H1 (cell line): ENCODE data around the gene EVC2. TPM values are rescaled to one million over a fixed set of nuclear protein-coding genes. Genes with fewer than 3 reads are reported as not detected.

Experiments used
- CTCF ChIA-PET: fragments of 300-600 bp; sonication (Branson Sonifier 250); formaldehyde crosslinking; loops from one replicate; lab custom pipeline; 2021; ENCODE audit not compliant: partially characterized antibody; lab: Charles Lee
- POLR2A ChIA-PET: fragments of 300-600 bp; sonication (Branson Sonifier 250); formaldehyde crosslinking; loops from one replicate; lab custom pipeline; 2021; ENCODE audit warnings: inconsistent platforms; ENCODE audit not compliant: partially characterized antibody; lab: Charles Lee
- DNase-seq, 2 experiments: peaks; one replicate each; pipeline versions ENCODE4 v3.0.0 to v3.0.0-alpha.2; 2010 to 2022; ENCODE audit warnings: low spot score in 2 of 2, low read depth in 1 of 2, mixed read lengths in 1 of 2
- FAIRE-seq: peaks from 2 replicates; lab custom pipeline; 2011; peaks lifted over from hg19 to GRCh38; lab: Jason Lieb, UNC
- H2AFZ ChIP-seq: 2 replicates; pipeline ENCODE4 v1.8.1; 2012; ENCODE audit warnings: low read length, inconsistent platforms
- H2AK5ac ChIP-seq: 2 replicates; pipeline ENCODE4 v1.6.1; 2013; ENCODE audit warnings: low read depth, low read length
- H2BK120ac ChIP-seq: replicated peaks from 2 replicates; pipeline ENCODE3; 2013; ENCODE audit warnings: low read depth, low read length, inconsistent platforms
- H2BK12ac ChIP-seq: 2 replicates; pipeline ENCODE4 v1.6.1; 2013; ENCODE audit warnings: low read depth, low read length
- H2BK15ac ChIP-seq: 2 replicates; pipeline ENCODE4 v1.6.1; 2013; ENCODE audit warnings: low read length
- H2BK20ac ChIP-seq: 2 replicates; pipeline ENCODE4 v1.6.1; 2013; ENCODE audit warnings: low read length
- H2BK5ac ChIP-seq: 2 replicates; pipeline ENCODE4 v1.6.1; 2013; ENCODE audit warnings: low read depth, low read length
- H3K14ac ChIP-seq: 2 replicates; pipeline ENCODE4 v1.6.1; 2013; ENCODE audit warnings: inconsistent platforms; ENCODE audit not compliant: insufficient read length
- H3K18ac ChIP-seq: 2 replicates; pipeline ENCODE4 v1.6.1; 2013; ENCODE audit warnings: low read length; ENCODE audit errors: extremely low read depth
- H3K23ac ChIP-seq: 2 replicates; pipeline ENCODE4 v1.6.1; 2013; ENCODE audit warnings: inconsistent platforms; ENCODE audit not compliant: insufficient read length
- H3K23me2 ChIP-seq: 2 replicates; pipeline ENCODE4 v1.6.1; 2013; ENCODE audit warnings: low read depth, low read length
- H3K27ac ChIP-seq: 2 replicates; pipeline ENCODE4 v1.6.1; 2011; ENCODE audit warnings: low read depth, low read length, inconsistent platforms
- H3K27me3 ChIP-seq, 4 experiments: replicated peaks in 1 of 4; 1 replicate in 1 of 4; 2 replicates in 3 of 4; pipeline versions ENCODE4 v1.6.1 to v1.8.1; 2011 to 2013; ENCODE audit warnings: low read length in 3 of 4, mild to moderate bottlenecking in 3 of 4, inconsistent platforms in 2 of 4, mixed read lengths in 2 of 4, moderate library complexity in 1 of 4; ENCODE audit not compliant: control insufficient read depth in 3 of 4, insufficient read depth in 3 of 4; ENCODE audit errors: extremely low read depth in 1 of 4
- H3K36me3 ChIP-seq, 4 experiments: 2 replicates each; pipeline versions ENCODE4 v1.6.1 to v1.8.1; 2011 to 2013; ENCODE audit warnings: mild to moderate bottlenecking in 4 of 4, low read length in 3 of 4, moderate library complexity in 2 of 4, control low read depth in 1 of 4, inconsistent platforms in 1 of 4; ENCODE audit not compliant: insufficient read depth in 4 of 4, control insufficient read depth in 2 of 4
- H3K4ac ChIP-seq: replicated peaks from 2 replicates; pipeline ENCODE3; 2013; ENCODE audit warnings: low read length, low read depth, mixed read lengths, inconsistent platforms; ENCODE audit not compliant: insufficient read length
- H3K4me1 ChIP-seq, 4 experiments: replicated peaks in 1 of 4; 1 replicate in 1 of 4; 2 replicates in 3 of 4; pipeline versions ENCODE4 v1.6.1 to v1.8.1; 2011 to 2013; ENCODE audit warnings: low read length in 3 of 4, inconsistent platforms in 2 of 4, mixed read lengths in 1 of 4; ENCODE audit not compliant: insufficient read depth in 4 of 4, control insufficient read depth in 3 of 4
- H3K4me2 ChIP-seq, 2 experiments: 2 replicates each; pipeline versions ENCODE4 v1.6.1 to v1.8.1; 2011 to 2013; ENCODE audit warnings: low read depth in 2 of 2, low read length in 2 of 2, control low read depth in 1 of 2, inconsistent platforms in 1 of 2, mild to moderate bottlenecking in 1 of 2; ENCODE audit not compliant: insufficient read depth in 1 of 2
- H3K4me3 ChIP-seq, 4 experiments: fragments of 200-600, 300-600 bp in 1 of 4; sonication (generic), shearing (Covaris generic), sonication (Bioruptor Twin) in 1 of 4; 2 replicates each; pipeline versions ENCODE4 v1.5.1 to v1.8.1; 2011 to 2016; ENCODE audit warnings: low read length in 4 of 4, low read depth in 3 of 4, control low read depth in 2 of 4, inconsistent platforms in 2 of 4, mild to moderate bottlenecking in 2 of 4, mixed read lengths in 1 of 4, moderate library complexity in 1 of 4; ENCODE audit not compliant: insufficient read depth in 2 of 4; ENCODE audit errors: extremely low read depth in 1 of 4
- H3K56ac ChIP-seq: replicated peaks from 2 replicates; pipeline ENCODE3; 2013; ENCODE audit warnings: low read depth, mild to moderate bottlenecking, mixed read lengths, low read length, inconsistent platforms; ENCODE audit not compliant: insufficient read length
- H3K79me1 ChIP-seq: 2 replicates; pipeline ENCODE4 v1.6.1; 2013; ENCODE audit warnings: low read depth, low read length, control low read depth
- H3K79me2 ChIP-seq, 2 experiments: 2 replicates each; pipeline versions ENCODE4 v1.6.1 to v1.8.1; 2012 to 2013; ENCODE audit warnings: low read length in 2 of 2, mild to moderate bottlenecking in 2 of 2, inconsistent platforms in 1 of 2; ENCODE audit not compliant: insufficient read depth in 2 of 2, control insufficient read depth in 1 of 2
- H3K9ac ChIP-seq, 4 experiments: replicated peaks in 1 of 4; 1 replicate in 1 of 4; 2 replicates in 3 of 4; pipeline versions ENCODE4 v1.6.1 to v1.8.1; 2011 to 2013; ENCODE audit warnings: low read depth in 3 of 4, low read length in 3 of 4, control low read depth in 2 of 4, mild to moderate bottlenecking in 2 of 4, moderate library complexity in 2 of 4, inconsistent platforms in 1 of 4; ENCODE audit errors: extremely low read depth in 1 of 4
- H3K9me3 ChIP-seq, 2 experiments: 2 replicates each; pipeline versions ENCODE4 v1.6.1 to v1.8.1; 2012 to 2013; ENCODE audit warnings: mild to moderate bottlenecking in 2 of 2, moderate library complexity in 2 of 2, control low read depth in 1 of 2, inconsistent platforms in 1 of 2, low read depth in 1 of 2, low read length in 1 of 2, mixed read lengths in 1 of 2; ENCODE audit not compliant: insufficient read depth in 2 of 2
- H4K20me1 ChIP-seq, 2 experiments: replicated peaks in 1 of 2; 2 replicates each; pipeline versions ENCODE3 to v1.8.1; 2011 to 2013; ENCODE audit warnings: inconsistent platforms in 2 of 2, low read length in 2 of 2, mild to moderate bottlenecking in 1 of 2; ENCODE audit not compliant: insufficient read depth in 2 of 2, control insufficient read depth in 1 of 2
- H4K5ac ChIP-seq: 2 replicates; pipeline ENCODE4 v1.6.1; 2013; ENCODE audit warnings: low read length, low read depth, mixed read lengths, inconsistent platforms; ENCODE audit not compliant: insufficient read length
- H4K8ac ChIP-seq: 2 replicates; pipeline ENCODE4 v1.8.0; 2013; ENCODE audit warnings: mild to moderate bottlenecking, moderate library complexity, low read length, inconsistent platforms; ENCODE audit not compliant: insufficient read depth; ENCODE audit errors: extremely low read depth
- H4K91ac ChIP-seq: replicated peaks from 2 replicates; pipeline ENCODE3; 2013; ENCODE audit warnings: low read length, mixed read lengths, inconsistent platforms; ENCODE audit not compliant: insufficient read length
- WGBS, 2 experiments: shearing (Covaris generic) in 1 of 2; methylation state at CpG; one replicate each; pipeline versions ENCODE4 v1.1.6 to v1.1.7; 2013 to 2015; ENCODE audit warnings: low lambda C conversion rate in 2 of 2, mixed read lengths in 2 of 2, inconsistent platforms in 1 of 2, low coverage in 1 of 2, missing lambda C conversion rate in 1 of 2; ENCODE audit not compliant: insufficient replicate concordance in 2 of 2, insufficient coverage in 1 of 2, insufficient read length in 1 of 2; ENCODE audit errors: extremely low coverage in 1 of 2, missing lambda C conversion rate in 1 of 2; 5-methylcytosine and 5-hydroxymethylcytosine counted together
- polyA plus RNA-seq, 7 experiments: library from polyadenylated mRNA; depleted of rRNA in 3 of 7; stranded (reverse) in 5 of 7; unstranded in 2 of 7; fragments of >200 nt in 5 of 7; fragments of 200-250 nt in 2 of 7; gene quantifications; 1 replicate in 5 of 7; 2 replicates in 1 of 7; 4 replicates in 1 of 7; pipeline versions ENCODE4 v1.2.1 to v1.2.3, GENCODE V29; 2011 to 2013; ENCODE audit warnings: missing spikeins in 2 of 7, mixed read lengths in 2 of 7
- total RNA-seq: library from RNA; stranded (reverse); fragmentation: NEBNext Ultra II Directional; extraction: Animal tissue kit (Norgen Biotek cat#: 25700); gene quantifications from 2 replicates; pipeline ENCODE4 v1.2.1, GENCODE V29; 2021

The EVC2 gene
- total and polyA plus RNA-seq, 2 of the 8 experiments (the other 6 are each of a cell fraction or from before 2014, with no cell fraction given) = 0.73 to 5.9 TPM

- 87% methylated on average over 3 of the region's 3 CpGs; no CpG with 5 or more reads in 1 of the 2 experiments for WGBS, 2 experiments
- CTCF ChIA-PET = no interaction called here
- no peak for FAIRE-seq
Observed at GRCh38 chr4:5712931-5713330, 4.6 kb upstream of the EVC2 start.

More at GRCh38 chr4:5712931-5713330, 4.6 kb upstream of the EVC2 start:
- Histone ChIP-seq H3K23ac (no peak overlapping the region), H3K4me3 (no peak overlapping the region), H2AFZ (no peak overlapping the region), H4K8ac (no peak overlapping the region), H3K9me3 (peaks cover 3 to 6% of the 10 kb centered on the region in 2 experiments; a peak in 2 of 4 replicates), H2BK120ac (no peak overlapping the region), H3K27ac (no peak overlapping the region), H3K27me3 (peaks cover 0 to 13% (median 9%) of the 10 kb centered on the region in 4 experiments; a peak in 3 of 7 replicates), H2BK12ac (no peak overlapping the region), H3K23me2 (peaks cover 17% of the 10 kb centered on the region; the same call in 1 of the 2 replicates), H3K4me2 (no peak overlapping the region; a peak in 1 of 4 replicates), H2BK5ac (no peak overlapping the region), H3K79me2 (no peaks in the 10 kb centered on the region), H4K5ac (no peak overlapping the region), H3K9ac (no peak overlapping the region), H4K20me1 (peaks cover 4 to 5% of the 10 kb centered on the region in 2 experiments), H3K14ac (no peak overlapping the region), H2BK15ac (no peak overlapping the region), H2BK20ac (no peak overlapping the region), H2AK5ac (no peak overlapping the region), H3K4ac (no peak overlapping the region), H3K79me1 (no peaks in the 10 kb centered on the region), H3K36me3 (peaks cover 0 to 7% (median 0%) of the 10 kb centered on the region in 4 experiments; a peak in 1 of 8 replicates), H3K18ac (no peak overlapping the region), H3K4me1 (peaks cover 3 to 12% (median 7%) of the 10 kb centered on the region in 4 experiments), H4K91ac (no peak overlapping the region), H3K56ac (no peak overlapping the region)
- POLR2A ChIA-PET = no interaction called here
- no peak for DNase-seq
